HG02885 (cell line): ENCODE measurements around the gene CDC25B.
A peak's percentile ranks its signal among the peaks of the same experiment; 100 is the strongest.

ENCODE experiments used
- ATAC-seq: cut with Tn5 transposase; IDR thresholded peaks from one replicate; pipeline ENCODE4 v1.9.1; 2021; ENCODE audit warnings: mild to moderate bottlenecking; ENCODE audit not compliant: unreplicated experiment, poor library complexity

Gene CDC25B

DNA sequence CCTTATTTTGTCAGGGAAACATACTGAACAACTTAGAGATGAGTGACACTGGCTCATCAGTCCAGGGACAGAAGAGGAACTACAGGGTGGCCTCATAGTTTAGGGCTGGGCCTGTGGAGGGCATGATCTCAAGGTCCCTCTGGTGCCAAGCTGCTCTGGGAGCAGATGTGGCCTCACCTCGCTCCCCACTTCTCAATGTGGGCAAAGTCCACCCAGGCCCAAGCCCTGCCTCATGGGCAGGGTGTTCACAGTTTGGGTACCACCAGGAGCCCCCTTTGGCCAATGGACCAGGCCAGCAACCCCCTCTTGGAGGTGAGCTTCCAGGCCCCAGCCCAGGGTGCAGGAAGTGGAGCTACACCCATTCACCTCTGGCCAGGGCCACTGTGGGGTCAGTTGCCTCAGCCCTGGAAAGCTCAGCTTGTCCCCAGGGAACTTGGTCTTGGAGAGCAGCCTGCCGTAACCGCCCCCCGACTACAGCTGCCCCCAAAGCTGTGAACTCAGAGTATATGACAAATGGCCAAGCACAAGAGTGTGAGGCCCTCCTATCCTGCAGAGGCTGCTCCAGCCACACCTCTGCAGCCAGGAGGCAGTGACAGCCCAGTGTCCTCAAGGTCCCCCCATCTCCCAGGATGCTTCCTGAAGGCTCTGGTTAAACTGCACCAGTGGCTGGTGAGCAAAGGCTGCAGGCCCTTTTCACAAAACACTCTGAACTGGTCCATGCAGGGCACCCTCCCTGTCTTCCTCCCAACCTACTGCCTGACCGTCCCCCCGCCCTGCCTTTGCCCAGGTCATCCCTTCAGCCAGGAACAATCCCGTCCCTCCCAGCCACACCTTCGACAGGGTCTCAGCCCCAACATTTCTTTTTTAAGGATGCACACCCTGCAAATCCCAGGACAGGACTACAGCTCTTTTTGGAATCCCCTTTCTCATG is 32.2 kb upstream of the CDC25B start:
- no peak for ATAC-seq

GRCh38 chr20:3764659-3765058 is 31.5 kb upstream of the CDC25B start:
- no peak for ATAC-seq

GRCh38 chr20:3765171-3765882 is 30.8 kb upstream of the CDC25B start:
- ATAC-seq = no peak

DNA sequence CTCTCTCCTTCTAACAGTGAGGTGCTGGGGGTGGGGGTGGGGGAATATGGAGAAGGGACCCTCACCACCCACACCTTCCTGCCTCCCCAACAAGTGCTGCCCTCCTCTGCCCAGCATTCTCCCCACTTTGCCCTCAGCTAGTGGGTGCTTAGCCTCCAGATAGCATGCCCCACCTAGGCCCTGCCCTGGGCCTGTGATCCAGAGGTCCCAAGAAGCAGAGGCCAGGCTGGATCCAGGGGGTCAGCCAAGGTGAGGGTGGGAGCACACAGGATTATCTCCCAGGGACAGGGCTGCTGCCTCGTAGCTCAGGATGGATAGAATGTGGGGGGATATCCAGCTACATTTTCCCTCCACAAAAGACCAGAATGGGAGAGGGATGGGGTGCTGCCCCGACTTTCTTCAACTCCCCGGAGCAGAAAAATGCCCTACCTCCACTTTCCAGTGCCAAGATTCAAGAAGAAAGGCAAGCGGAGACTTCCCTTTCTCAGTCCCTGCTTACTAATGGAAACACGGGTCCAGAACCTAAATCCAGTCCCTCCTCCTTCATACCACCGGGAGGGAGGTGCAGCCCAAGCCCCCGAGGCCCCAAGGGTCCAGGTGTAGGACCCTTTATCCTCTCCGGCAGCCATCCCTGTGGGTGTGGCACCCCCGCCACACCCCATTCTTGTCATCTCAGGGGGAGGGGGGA is 29.5 kb upstream of the CDC25B start:
- no peak for ATAC-seq

DNA sequence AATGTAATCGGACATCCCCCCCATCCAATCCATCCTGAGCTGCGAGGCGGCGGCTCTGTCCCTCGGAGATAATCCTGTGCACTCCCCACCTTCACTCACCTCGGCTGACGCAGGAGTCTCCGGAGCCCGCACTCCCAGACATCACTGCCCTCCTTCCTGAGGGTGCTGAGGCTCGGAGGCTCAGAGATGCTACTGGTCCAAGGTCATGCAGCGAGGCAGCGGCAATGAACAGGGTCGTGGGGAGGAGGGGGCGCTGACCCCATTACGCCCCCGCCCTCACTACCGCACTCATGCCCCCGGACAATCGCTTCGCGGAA is 29.0 kb upstream of the CDC25B start:
- no peak for ATAC-seq

GRCh38 chr20:3767427-3768341 is 28.4 kb upstream of the CDC25B start, which contains the start of gene ADISSP:
Gene ADISSP (minus strand): TSS chr20:3767753. CDS start chr20:3760100, 7,653 bp downstream.
- peak; percentile 95 for ATAC-seq

DNA sequence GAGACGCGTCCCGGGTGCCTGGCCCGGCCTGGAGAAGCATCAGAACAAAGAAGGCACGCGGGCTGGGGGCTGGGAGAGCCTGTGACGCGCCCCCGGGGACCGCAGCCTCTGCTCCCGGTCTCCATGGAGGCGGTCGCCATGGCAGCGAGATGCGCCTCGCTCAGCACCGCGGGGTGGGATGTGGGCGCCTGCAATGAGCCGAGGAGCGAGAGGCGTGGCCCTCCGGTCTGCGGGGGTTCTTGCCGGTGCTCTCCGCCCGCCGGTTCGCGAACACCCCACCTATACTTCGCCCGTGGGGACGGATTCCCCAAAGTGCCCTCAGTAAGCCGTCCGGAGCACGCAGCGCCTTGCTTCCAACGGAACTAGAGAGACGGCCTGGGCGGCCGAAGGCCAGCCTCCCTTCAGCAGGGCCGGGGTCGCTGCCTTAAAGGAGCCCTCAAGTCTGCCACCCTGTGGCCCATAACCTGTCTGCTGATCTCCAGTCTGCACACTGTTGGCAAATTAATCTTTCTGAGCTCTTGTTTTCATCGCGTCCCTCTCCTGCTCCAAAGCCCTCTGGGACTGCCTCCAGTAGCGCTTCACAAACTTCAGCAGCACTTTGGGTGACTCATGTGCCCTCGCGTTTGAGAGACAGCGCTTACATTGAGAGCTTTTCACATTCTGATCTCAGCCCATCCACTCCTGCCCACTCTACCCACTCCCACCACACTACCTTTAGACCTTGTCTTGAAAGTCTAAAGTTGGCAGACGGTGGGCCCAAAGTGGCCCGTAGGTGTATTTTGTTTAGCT is 27.6 kb upstream of the CDC25B start:
- peak; percentile 34 for ATAC-seq

GRCh38 chr20:3771552-3772058 is 24.5 kb upstream of the CDC25B start:
- ATAC-seq = no peak

DNA sequence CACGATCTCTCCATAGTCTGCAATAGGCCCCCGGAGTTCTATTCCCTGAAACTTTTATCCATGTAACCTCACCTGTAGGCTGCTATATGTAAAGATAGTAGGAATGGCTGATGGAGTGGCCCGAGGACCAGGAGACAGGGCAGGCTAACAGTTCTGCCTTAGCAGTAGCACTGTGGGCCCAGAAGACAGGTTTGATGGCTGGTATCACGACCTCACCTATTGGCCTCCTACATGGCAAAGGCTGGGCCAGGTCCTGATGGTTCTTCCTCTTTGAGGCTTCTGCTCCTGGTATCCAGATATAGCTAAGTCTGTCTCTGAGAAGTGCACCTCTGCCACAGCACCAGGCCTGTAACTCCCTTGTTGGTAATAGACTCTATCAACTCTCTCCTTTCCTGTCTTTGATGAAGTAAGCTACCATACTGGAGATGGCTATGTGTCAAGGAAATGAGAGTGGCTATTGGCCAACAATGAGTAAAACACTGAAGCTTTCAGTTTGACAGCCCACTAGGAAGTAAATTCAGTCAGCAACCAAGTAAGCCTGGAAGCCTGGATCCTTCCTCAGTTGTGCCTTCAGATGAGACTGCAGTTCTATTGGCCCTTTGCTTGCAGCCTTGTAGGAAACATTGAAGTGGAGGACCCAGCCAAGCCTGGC is 20.5 kb upstream of the CDC25B start:
- no peak for ATAC-seq

- no peak for ATAC-seq
Measured at GRCh38 chr20:3777381-3777715, 18.8 kb upstream of the CDC25B start.

- no peak for ATAC-seq
Measured at GRCh38 chr20:3777716-3778629, 18.1 kb upstream of the CDC25B start.

DNA sequence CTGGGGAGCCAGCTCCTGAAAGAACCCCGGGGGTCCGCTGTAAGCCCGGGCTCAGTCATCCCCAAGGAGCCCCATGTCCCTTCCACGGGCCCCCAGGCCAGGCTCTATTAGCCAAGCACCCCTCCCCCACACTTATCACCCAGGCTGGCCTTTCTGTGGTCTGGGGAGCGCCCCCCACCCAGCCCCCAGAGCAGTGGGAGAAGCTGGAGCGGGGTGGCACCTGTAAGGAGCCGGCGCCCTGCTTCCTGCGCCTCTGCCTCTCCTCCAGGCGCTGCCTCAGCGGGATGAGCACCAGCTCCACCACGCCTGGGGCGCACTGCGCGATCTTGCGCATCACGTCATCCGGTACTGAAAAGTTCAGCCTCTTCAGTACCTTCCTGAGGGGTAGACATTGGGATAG is 17.1 kb upstream of the CDC25B start:
- no peak for ATAC-seq

GRCh38 chr20:3781153-3781910 is 14.8 kb upstream of the CDC25B start, which contains the start of gene SPEF1:
Gene SPEF1 (minus strand): TSS chr20:3781448. CDS start chr20:3781287, 161 bp downstream.
- peak; percentile 65 for ATAC-seq

DNA sequence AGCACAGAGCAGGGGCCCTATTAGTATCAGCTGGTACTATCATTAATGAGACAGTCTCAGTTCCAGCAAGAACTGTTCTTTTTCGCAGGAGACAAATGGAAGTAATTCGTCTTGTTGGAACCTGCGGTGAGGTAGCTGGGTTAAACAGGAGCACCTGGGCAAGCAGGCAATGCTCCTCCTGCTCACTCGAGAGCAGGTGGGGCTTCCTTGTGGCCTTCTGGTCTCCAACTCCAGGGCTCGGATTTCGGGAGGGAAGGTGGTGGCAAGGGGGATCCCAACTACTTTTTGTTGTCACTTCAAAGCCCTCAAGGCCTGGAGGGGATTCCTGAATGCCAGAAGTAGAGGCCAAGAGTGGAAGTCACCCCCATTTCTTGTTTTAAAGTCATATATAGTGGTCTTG is 13.5 kb upstream of the CDC25B start:
- no peak for ATAC-seq

GRCh38 chr20:3783068-3783489 is 13.0 kb upstream of the CDC25B start:
- ATAC-seq = no peak

- no peak for ATAC-seq
Measured at GRCh38 chr20:3783511-3784195, 12.5 kb upstream of the CDC25B start.
